ENCODE results near the gene METRN.
A peak's percentile ranks its signal among the peaks of the same experiment; 100 is the strongest.

Gene METRN

DNA sequence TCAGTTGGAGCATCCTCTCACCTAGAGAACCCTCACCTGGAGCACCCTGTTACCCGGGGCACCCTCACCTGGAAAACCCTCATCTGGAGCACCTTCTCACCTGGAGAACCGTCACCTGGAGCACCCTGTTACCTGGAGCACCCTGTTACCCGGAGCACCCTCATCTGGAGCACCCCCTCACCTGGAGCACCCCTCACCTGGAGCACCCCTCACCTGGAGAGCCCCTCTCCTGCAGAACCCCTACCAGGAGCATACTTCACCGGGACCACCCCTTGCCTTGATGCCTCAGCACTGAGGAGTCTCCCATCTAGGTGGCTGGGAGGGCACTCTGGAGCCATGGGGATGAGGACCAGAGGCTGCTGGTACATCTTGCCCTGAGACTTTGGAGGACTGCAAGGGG is 6.0 kb upstream of the METRN start:
- DNase-seq (ENCODE audit: low read depth in 4 of 4, low spot score in 1 of 4), result no peak

- DNase-seq (ENCODE audit: low read depth in 4 of 4, low spot score in 1 of 4), result no peak
These were observed 5.1 kb upstream of the METRN start for GRCh38 chr16:709566-710499.

DNA sequence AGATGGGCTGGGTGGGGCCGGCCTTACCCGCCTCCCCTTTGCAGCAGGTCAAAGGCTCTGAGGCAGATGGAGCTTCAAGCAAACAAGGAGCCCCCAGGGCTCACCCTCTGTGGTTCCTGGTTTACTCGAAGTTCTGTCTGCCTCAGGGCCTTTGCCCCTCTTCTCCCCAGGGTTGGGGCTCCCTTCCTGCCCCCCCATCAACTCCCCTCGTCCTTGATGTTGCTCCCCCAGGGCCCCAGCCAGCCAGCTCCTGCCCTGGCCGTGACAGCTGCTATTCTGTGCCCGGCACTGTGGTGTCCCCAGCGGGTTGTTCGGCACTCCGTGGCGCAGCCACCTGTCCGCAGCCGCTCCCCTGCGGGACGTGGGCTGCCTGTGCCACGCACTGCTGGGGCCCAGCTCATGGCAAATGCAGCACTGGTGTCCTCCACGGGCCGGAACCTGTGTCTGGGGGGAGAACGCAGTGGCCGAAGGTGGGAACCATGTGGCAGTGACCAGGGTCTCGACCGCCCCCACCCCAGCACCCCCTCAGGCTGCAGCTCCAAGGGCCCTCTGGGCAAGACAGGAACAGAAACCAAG is 4.3 kb upstream of the METRN start:
- no peak for DNase-seq (ENCODE audit: low read depth in 4 of 4, low spot score in 1 of 4)

DNA sequence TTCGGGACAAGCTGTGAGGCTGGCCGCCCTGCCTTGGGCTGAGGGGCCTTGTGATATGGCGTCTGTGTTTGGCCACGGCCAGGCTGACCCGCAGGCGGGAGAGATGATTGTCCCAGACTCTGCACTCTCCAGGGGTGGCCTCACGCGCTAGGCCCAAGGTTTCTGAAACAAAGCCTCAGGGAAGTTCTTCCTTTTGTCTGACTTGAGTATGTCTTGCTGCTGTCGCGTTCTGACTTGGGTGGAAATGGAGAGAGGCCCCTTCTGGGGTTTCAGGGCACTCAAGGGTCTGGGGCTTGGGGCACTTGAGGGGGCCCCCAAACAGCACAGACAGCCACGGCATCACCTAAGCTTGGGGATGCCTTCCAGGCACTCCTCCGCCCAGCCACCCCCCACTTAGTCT is 3.8 kb upstream of the METRN start:
- DNase-seq (ENCODE audit: low read depth in 4 of 4, low spot score in 1 of 4), result no peak

DNA sequence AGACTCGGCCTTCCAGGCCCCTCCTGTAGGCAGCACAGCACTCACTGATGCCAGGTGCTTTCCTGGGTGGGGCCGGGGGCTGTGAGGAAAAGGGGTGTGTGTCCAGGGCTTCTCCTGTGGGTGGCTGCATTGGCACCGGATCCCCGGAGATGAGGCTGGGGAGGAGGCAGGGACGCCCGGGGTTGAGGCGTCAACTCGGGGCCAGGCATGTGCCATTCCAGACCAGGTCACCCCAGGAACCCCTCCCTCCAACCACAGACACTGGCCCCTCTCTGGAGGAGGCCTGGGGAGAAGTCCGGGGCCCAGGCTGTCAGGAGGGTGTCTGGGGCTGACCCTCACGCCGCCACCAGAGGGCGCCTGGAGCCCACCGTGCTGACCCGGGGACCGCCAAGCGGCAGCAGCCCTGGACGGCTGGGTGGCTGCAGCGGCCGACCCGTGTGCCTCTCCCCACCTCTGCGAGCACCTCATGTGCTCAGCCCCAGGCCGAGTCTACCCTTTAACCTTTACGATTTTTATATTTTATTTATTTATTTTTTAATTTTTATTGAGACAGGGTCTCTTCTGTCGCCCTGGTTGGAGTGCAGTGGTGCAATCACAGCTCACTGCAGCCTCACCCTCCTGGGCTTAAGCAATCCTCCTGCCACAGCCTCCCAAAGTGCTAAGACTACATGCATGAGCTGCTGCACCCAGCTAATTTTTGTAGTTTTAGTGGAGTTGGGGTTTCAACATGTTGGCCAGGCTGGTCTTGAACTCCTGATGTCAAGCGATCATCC is 3.2 kb upstream of the METRN start:
- peak; percentile 68 to 75 (median 72) for DNase-seq (ENCODE audit: low read depth in 4 of 4, low spot score in 1 of 4)

GRCh38 chr16:712740-713250 is 2.1 kb upstream of the METRN start:
- peak in 1 of 4 experiments; percentile 62 for DNase-seq (ENCODE audit: low read depth in 4 of 4, low spot score in 1 of 4)

GRCh38 chr16:714079-714478 is 839 bp upstream of the METRN start:
- DNase-seq (ENCODE audit: low read depth in 4 of 4, low spot score in 1 of 4), result no peak

DNA sequence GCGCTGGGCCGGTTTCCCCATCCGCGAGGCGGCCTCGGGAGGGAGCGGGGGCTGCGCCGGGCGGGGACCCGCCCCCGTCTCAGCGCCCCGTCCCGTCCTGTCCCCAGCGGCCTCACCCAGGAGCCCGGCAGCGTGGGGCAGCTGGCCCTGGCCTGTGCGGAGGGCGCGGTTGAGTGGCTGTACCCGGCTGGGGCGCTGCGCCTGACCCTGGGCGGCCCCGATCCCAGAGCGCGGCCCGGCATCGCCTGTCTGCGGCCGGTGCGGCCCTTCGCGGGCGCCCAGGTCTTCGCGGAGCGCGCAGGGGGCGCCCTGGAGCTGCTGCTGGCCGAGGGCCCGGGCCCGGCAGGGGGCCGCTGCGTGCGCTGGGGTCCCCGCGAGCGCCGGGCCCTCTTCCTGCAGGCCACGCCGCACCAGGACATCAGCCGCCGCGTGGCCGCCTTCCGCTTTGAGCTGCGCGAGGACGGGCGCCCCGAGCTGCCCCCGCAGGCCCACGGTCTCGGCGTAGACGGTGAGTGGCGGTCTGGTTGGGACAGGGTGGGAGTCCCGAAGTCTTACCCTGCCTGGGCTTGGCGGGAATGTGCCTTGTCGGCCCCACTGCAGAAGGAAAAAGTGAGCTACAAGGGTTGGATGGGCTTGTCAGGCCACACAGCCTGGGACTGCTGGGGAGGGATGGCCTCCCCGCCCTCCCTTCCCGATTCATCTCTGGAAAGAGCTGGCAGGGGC is 720 bp downstream of the METRN start:
- DNase-seq (ENCODE audit: low read depth in 4 of 4, low spot score in 1 of 4), result no peak

GRCh38 chr16:716200-716568 is 1.3 kb downstream of the METRN start:
- DNase-seq (ENCODE audit: low read depth in 4 of 4, low spot score in 1 of 4), result no peak

- no peak for DNase-seq (ENCODE audit: low read depth in 4 of 4, low spot score in 1 of 4)
These were observed 1.9 kb downstream of the METRN start for GRCh38 chr16:716768-717325.

DNA sequence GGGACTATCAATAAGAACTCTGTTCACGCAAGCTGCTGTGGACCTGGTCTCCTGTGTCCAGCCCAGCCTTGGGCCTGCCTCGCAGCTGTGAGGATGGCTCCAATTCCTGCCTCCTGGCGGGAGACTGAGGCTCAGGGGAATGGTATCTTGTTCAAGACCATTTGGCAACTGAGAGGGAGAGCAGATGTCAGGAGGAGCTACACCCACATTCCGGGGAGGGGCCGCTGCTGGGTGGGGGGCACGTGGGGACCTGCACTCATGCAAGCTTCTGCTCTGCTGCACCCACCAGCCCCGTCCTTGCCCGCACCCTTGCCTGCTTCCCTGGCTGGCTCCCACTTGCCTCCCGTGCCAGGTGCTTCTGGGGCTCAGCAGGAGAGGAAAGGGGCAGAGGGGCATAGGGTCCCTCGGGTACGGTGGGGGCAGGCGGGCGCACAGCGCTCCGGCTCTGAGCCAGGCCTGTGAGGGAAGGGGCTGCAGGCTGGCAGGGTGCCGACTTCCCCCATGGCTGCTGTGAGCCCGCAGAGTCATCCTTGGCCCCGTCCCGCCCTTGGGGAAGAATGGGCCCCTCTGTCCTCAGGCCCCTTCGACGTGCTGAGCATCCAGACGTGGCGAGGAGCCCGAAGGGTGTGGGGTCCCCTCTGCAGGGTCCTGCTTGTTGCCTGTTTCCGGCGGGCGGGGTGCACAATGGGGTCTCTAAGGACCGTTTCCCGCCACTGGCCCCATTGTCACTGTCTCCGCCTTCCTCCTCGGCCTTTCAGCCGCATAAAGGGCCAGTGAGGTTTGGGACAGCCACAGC is 2.7 kb downstream of the METRN start:
- DNase-seq (ENCODE audit: low read depth in 4 of 4, low spot score in 1 of 4), result no peak

DNA sequence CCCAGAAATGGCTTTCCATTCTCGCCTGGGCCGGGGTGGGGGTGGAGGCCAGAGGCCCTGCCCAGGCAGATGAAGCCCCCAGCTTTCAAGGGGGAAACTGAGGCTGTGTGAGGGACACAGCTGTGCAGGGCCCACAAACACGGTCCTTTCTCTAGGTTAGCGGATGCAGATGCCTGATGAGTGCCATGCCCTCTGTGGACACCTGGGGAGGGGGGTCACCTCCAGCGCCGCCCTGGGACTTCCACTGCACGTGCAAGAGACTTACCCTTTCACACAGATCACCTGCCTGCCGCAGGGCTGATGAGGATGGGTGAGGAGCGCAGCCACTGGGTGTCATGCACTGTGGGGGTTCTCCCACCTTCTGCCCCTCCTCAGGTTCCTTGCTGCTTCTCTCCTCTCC is 3.5 kb downstream of the METRN start:
- DNase-seq (ENCODE audit: low read depth in 4 of 4, low spot score in 1 of 4), result no peak

GRCh38 chr16:718922-719321 is 4.0 kb downstream of the METRN start:
- no peak for DNase-seq (ENCODE audit: low read depth in 4 of 4, low spot score in 1 of 4)

DNA sequence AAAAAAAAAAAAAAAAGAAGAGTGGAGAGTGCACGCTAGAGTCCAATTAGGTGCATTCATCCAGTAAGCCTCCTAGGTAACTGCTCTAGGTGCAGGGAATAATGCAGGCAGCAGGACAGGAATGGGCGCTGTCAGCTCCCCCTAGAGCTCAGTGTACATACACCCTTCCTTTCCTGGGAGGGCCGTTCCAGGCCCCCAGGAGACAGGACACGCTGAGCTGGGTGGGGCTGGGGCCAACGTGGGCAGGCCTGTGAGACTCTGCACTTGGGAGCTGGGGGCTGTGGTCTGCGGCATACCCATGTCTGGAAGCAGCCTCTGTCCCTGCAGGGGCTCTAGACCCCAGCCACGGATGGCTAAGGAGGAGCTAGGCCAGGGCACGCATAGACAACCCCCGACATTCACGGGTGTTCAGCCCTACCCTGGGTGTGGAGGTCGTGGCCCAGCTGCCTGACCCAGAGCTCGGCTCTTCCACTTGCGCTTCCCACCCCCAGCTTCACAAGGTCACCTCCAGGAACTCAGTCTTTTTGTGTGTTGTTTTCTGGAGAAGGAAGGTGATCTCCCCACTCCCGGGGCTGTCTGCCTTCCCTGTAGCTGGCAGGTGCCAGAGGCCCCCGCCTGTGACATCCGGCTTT is 5.0 kb downstream of the METRN start:
- DNase-seq (ENCODE audit: low read depth in 4 of 4, low spot score in 1 of 4), result no peak

- peak in 1 of 4 experiments; percentile 58 for DNase-seq (ENCODE audit: low read depth in 4 of 4, low spot score in 1 of 4)
These were observed 5.6 kb downstream of the METRN start for GRCh38 chr16:720447-720989.

- peak in 3 of 4 experiments; percentile 50 to 80 (median 55) for DNase-seq (ENCODE audit: low read depth in 4 of 4, low spot score in 1 of 4)
These were observed 6.3 kb downstream of the METRN start, which contains the start of gene ANTKMT for GRCh38 chr16:720990-721764. Gene ANTKMT, plus strand, starts transcription at chr16:721146. Its CDS starts 129 bp downstream, at chr16:721275.

GRCh38 chr16:721765-722540 is 7.0 kb downstream of the METRN start:
- DNase-seq (ENCODE audit: low read depth in 4 of 4, low spot score in 1 of 4), result no peak

All from stimulated activated CD4-positive, alpha-beta T cell treated with anti-CD3 and anti-CD28 coated beads, Interleukin-1b, Interleukin-23, amount 100 ng/mL, for 24 hours (primary cell).